Cardiac muscle cell (in vitro differentiated cells and primary cell): ENCODE measurements around the gene MVD. TPM values are rescaled to one million over a fixed set of nuclear protein-coding genes. Genes with fewer than 3 reads are reported as not detected.

Experiments
- DNase-seq, 2 donors: peaks; one replicate each; pipeline versions ENCODE4 v3.0.0 to v3.0.0-alpha.2; 2010 to 2017; ENCODE audit warnings: low read depth in 1 of 2, low spot score in 1 of 2
- H3K27ac ChIP-seq: fragments of 200-600 bp; sonication (generic); 2 replicates; pipeline ENCODE4 v1.5.1; 2016
- H3K27me3 ChIP-seq: fragments of 200-600 bp; sonication (generic); 2 replicates; pipeline ENCODE4 v1.6.0; 2016; ENCODE audit warnings: control low read depth
- H3K36me3 ChIP-seq: fragments of 200-600 bp; sonication (generic); 2 replicates; pipeline ENCODE4 v1.5.1; 2016; ENCODE audit warnings: control low read depth
- H3K4me1 ChIP-seq: fragments of 200-600 bp; sonication (generic); 2 replicates; pipeline ENCODE4 v1.8.1; 2017; ENCODE audit warnings: low read depth, mild to moderate bottlenecking, mixed run types
- H3K4me3 ChIP-seq: fragments of 200-600 bp; sonication (generic); 2 replicates; pipeline ENCODE4 v1.5.1; 2016; ENCODE audit warnings: mild to moderate bottlenecking
- H3K9me3 ChIP-seq: fragments of 200-600 bp; sonication (generic); 2 replicates; pipeline ENCODE4 v1.5.1; 2017; ENCODE audit warnings: low read depth, mild to moderate bottlenecking, control low read depth
- polyA plus RNA-seq: library from polyadenylated mRNA; unstranded; fragments of >200 nt; fragmentation: Nextera tagmentation; extraction: Ambion mirVana; gene quantifications from 2 replicates; pipeline ENCODE4 v1.2.1, GENCODE V29; 2016
- total RNA-seq: library from RNA; depleted of rRNA; stranded (reverse); fragments of >200 nt; gene quantifications from 2 replicates; pipeline ENCODE4 v1.2.3, GENCODE V29; 2016
- TF ChIP-seq, protein P1 (sequence below): IDR thresholded peaks from 2 replicates; pipeline ENCODE4 v1.5.1; 2012; ENCODE audit warnings: low read depth, mild to moderate bottlenecking, low read length

The MVD gene
- total and polyA plus RNA-seq, 2 experiments from 2014 or later: 65.0 to 192 TPM

GRCh38 chr16:88652762-88653063 lies 10.2 kb downstream of the MVD start:
- TF ChIP-seq, protein P1, sequence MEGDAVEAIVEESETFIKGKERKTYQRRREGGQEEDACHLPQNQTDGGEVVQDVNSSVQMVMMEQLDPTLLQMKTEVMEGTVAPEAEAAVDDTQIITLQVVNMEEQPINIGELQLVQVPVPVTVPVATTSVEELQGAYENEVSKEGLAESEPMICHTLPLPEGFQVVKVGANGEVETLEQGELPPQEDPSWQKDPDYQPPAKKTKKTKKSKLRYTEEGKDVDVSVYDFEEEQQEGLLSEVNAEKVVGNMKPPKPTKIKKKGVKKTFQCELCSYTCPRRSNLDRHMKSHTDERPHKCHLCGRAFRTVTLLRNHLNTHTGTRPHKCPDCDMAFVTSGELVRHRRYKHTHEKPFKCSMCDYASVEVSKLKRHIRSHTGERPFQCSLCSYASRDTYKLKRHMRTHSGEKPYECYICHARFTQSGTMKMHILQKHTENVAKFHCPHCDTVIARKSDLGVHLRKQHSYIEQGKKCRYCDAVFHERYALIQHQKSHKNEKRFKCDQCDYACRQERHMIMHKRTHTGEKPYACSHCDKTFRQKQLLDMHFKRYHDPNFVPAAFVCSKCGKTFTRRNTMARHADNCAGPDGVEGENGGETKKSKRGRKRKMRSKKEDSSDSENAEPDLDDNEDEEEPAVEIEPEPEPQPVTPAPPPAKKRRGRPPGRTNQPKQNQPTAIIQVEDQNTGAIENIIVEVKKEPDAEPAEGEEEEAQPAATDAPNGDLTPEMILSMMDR: no peak
- Histone ChIP-seq H3K27ac (no peak overlapping the region), H3K36me3 (peaks cover 8% of the 10 kb centered on the region), H3K27me3 (no peaks in the 10 kb centered on the region), H3K4me1 (peaks cover 6% of the 10 kb centered on the region), H3K4me3 (no peak overlapping the region), H3K9me3 (no peaks in the 10 kb centered on the region)
- no peak for DNase-seq

- H3K4me3 ChIP-seq: no peak overlapping the region
- peaks cover 8% of the 10 kb centered on the region for H3K36me3 ChIP-seq
- H3K27ac ChIP-seq: no peak overlapping the region
- TF ChIP-seq, protein P1: no peak
- peaks cover 6% of the 10 kb centered on the region for H3K4me1 ChIP-seq
- DNase-seq: no peak
- H3K9me3 ChIP-seq: no peaks in the 10 kb centered on the region
- H3K27me3 ChIP-seq: no peaks in the 10 kb centered on the region
Observed at GRCh38 chr16:88651989-88652761, 10.7 kb downstream of the MVD start.

DNA sequence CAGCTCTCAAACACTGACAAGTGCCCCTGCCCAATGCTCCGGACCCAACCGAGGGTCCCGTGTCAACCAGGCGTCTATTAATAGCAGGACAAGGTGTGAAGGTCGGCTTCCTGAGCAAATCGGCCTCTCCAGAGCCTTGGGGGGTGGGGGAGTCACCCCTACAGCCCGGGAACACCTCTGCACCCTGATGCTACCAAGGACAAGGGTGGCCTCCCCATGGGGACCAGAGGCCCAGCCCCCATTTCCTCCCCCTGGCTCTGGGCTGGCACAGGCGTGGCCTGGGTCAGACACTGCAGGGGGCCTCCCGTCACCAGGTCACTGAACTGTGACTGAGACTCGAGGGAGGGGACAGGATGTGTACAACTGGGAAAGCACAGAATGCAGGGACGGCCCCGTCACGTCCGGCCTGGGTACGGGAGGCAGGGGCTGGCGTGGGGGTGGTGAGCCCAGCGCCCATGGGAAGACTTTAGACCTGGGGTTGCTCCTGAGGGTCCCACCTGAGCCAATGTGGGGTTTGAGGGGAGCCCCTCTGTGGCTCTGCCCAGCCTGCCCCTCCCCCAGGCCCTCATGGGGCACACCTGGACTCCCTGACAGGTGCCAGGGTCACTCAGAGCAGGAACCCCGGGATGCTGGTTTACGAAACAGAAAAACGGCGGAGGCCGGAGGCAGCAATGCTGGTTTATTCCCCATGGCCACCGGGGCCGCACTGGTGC lies 11.5 kb downstream of the MVD start:
- TF ChIP-seq, protein P1: no peak
- peak overlapping the region; percentile 63 for H3K4me3 ChIP-seq
- H3K4me1 ChIP-seq: peaks cover 6% of the 10 kb centered on the region
- H3K27ac ChIP-seq: no peak overlapping the region
- DNase-seq: no peak
- no peaks in the 10 kb centered on the region for H3K9me3 ChIP-seq
- no peaks in the 10 kb centered on the region for H3K27me3 ChIP-seq
- H3K36me3 ChIP-seq: peaks cover 8% of the 10 kb centered on the region

DNA sequence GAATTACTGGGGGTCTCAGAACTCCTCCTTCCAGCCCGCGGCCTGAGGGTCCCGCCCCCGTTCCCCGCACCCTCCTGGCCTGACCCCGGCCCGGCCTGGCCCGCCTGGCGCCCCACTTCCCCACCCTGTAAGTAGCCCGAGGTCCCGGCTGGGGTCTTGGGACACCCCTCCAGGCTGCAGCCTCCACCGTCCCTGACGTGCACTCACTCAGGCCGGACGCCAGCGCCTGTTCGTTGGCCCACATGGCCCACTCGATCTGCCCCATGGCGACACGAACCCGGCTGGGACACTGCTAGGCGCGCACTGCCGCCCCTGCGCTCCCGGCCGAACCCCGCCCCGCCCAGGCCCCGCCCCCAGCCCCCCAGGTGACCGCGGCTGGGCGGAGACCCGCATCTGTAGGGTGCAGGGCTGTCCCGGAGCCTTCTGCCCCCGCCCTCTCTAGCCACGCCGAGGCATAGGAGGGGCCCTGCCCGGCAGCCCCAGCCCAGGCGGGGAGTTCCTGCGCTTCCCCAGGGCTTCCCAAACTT lies 12.1 kb downstream of the MVD start, which contains the start of gene CYBA:
CYBA (minus strand) TSS at position 305 of the 527 bp plus-strand sequence; CDS start at position 265, 40 bp downstream.
- Histone ChIP-seq H3K4me3 (peak within 1 kb of the TSS; percentile 63), H3K27ac (no peak within 1 kb of the TSS), H3K4me1 (peaks cover 6% of the 10 kb centered on the region), H3K27me3 (no peaks in the 10 kb centered on the region), H3K36me3 (peaks cover 8% of the 10 kb centered on the region), H3K9me3 (no peaks in the 10 kb centered on the region)
- peak; percentile 65 to 71 for DNase-seq
- TF ChIP-seq, protein P1: no peak

DNA sequence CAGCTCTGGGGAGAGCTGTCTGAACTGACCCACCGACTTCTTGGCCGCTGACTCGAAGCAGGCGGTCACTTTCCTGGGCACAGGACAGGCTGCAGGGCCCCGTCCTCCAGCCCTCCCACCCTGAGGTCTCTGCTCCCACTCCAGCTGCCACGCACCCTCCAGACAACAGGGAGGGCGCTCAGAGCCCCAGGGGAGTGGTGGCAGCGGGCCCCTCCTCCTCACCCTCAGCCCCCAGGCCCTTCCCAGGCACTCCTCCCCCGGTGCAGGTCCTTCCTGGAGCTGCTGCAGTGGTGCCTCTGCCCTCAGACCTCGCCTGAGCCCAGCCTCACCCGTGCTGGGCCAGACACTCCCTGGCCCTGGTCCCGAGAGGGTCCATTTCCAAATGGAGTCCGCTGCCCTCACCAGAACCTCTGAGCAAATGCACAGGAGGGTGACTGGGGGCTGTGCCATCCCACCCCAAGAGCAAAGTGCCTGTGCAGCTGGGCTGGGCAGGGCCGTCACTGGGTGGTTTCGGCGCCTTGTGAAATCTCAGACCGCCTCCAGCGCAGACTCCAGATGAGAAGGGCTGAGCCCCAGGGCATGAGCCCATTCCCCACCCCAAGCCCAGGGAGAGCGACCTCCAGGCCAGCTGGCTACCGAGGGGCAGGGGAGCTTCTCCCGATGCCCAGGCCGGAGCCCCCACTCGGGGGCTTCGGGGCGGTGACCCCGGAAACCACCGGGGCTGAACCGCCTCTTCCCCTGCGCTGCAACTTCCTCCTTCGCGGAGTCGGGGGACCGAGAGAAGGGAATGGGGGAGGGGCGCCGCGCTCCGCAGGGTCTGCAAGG lies 12.8 kb downstream of the MVD start:
- H3K4me1 ChIP-seq: peaks cover 6% of the 10 kb centered on the region
- H3K27ac ChIP-seq: no peak overlapping the region
- peak overlapping the region; percentile 63 for H3K4me3 ChIP-seq
- H3K27me3 ChIP-seq: no peaks in the 10 kb centered on the region
- DNase-seq: peak; percentile 40
- TF ChIP-seq, protein P1: no peak
- H3K36me3 ChIP-seq: peaks cover 6% of the 10 kb centered on the region
- H3K9me3 ChIP-seq: no peaks in the 10 kb centered on the region
